D721Med (cell line): ENCODE results near the gene IL12RB1.
A peak's percentile ranks its signal among the peaks of the same experiment; 100 is the strongest.

ENCODE experiments used
- DNase-seq: peaks from one replicate; pipeline ENCODE4 v3.0.0; 2011; ENCODE audit warnings: low spot score; ENCODE audit not compliant: insufficient read length
- FAIRE-seq: peaks from 2 replicates; lab custom pipeline; 2011; peaks lifted over from hg19 to GRCh38; lab: Jason Lieb, UNC
- CTCF ChIP-seq: IDR thresholded peaks from 2 replicates; pipeline ENCODE4 v1.5.1; 2012; ENCODE audit warnings: mild to moderate bottlenecking, control low read depth; ENCODE audit not compliant: insufficient read depth; ENCODE audit errors: missing control alignments

IL12RB1 gene

GRCh38 chr19:18119013-18119716 lies 32.4 kb upstream of the IL12RB1 start:
- no peak for FAIRE-seq
- no peak for TF ChIP-seq CTCF
- no peak for DNase-seq

GRCh38 chr19:18118420-18119012 lies 31.8 kb upstream of the IL12RB1 start:
- DNase-seq (no peak), FAIRE-seq (no peak)
- TF ChIP-seq CTCF = no peak

- FAIRE-seq (no peak), DNase-seq (peak; percentile 96)
- no peak for TF ChIP-seq CTCF
Observed at GRCh38 chr19:18117692-18118378, 31.1 kb upstream of the IL12RB1 start.

GRCh38 chr19:18117364-18117691 lies 30.6 kb upstream of the IL12RB1 start:
- no peak for TF ChIP-seq CTCF
- FAIRE-seq (no peak), DNase-seq (no peak)

GRCh38 chr19:18114483-18114882 lies 27.7 kb upstream of the IL12RB1 start:
- no peak for DNase-seq
- FAIRE-seq = no peak
- no peak for TF ChIP-seq CTCF

- no peak for TF ChIP-seq CTCF
- FAIRE-seq (no peak), DNase-seq (no peak)
Observed at GRCh38 chr19:18113827-18114226, 27.1 kb upstream of the IL12RB1 start.
